ENCODE results near the gene RCL1. TPM values are rescaled to one million over a fixed set of nuclear protein-coding genes. Genes with fewer than 3 reads are reported as not detected.
"Not testable (repeated sequence)": the region's sequence is repeated elsewhere in the genome, so short reads cannot be mapped to it uniquely, and the experiment has no call there.

Gene RCL1
- total RNA-seq, 2 donors from 2014 or later: 27.0 to 49.4 TPM

- H3K27ac ChIP-seq: no peak overlapping the region
- no peak for DNase-seq
- H3K27me3 ChIP-seq: no peaks in the 10 kb centered on the region
- intact Hi-C loops (cut with DNase I): no loop called here
- no peak overlapping the region for H3K4me3 ChIP-seq
- no peaks in the 10 kb centered on the region for H3K4me1 ChIP-seq
- TF ChIP-seq CTCF (IDR thresholded peaks at IDR 0.05) (no peak), POLR2A (IDR thresholded peaks at IDR 0.05) (no peak)
- H3K36me3 ChIP-seq (replicated peaks in 1 of 2; ENCODE audit: insufficient read depth in 1 of 2, low read depth in 2 of 2): no peaks in the 10 kb centered on the region
- 45 to 72% methylated on average over 3 of the region's 3 CpGs for WGBS, 2 donors
- no peaks in the 10 kb centered on the region for H3K9me3 ChIP-seq
- no peak for ATAC-seq
Observed at GRCh38 chr9:4890242-4890641, 97.5 kb downstream of the RCL1 start.

GRCh38 chr9:4890929-4891328, 98.2 kb downstream of the RCL1 start:
- ATAC-seq (no peak), DNase-seq (no peak)
- Histone ChIP-seq H3K4me3 (no peak overlapping the region), H3K4me1 (no peaks in the 10 kb centered on the region), H3K9me3 (no peaks in the 10 kb centered on the region), H3K27me3 (no peaks in the 10 kb centered on the region), H3K36me3 (replicated peaks in 1 of 2; ENCODE audit: insufficient read depth in 1 of 2, low read depth in 2 of 2) (no peaks in the 10 kb centered on the region), H3K27ac (no peak overlapping the region)
- intact Hi-C loops (cut with DNase I): no loop called here
- no peak for TF ChIP-seq CTCF (IDR thresholded peaks at IDR 0.05)
- TF ChIP-seq POLR2A (IDR thresholded peaks at IDR 0.05): no peak
- 45 to 46% methylated on average over 2 of the region's 2 CpGs for WGBS, 2 donors

GRCh38 chr9:4891674-4892073, 98.9 kb downstream of the RCL1 start:
- ATAC-seq: no peak
- intact Hi-C loops (cut with DNase I): no loop called here

GRCh38 chr9:4892501-4893194, 99.9 kb downstream of the RCL1 start:
- DNase-seq (no peak), ATAC-seq (no peak)
- H3K4me3 ChIP-seq: no peak overlapping the region
- no peaks in the 10 kb centered on the region for H3K36me3 ChIP-seq (replicated peaks in 1 of 2; ENCODE audit: insufficient read depth in 1 of 2, low read depth in 2 of 2)
- no peaks in the 10 kb centered on the region for H3K4me1 ChIP-seq
- 91 to 92% methylated on average over 5 of the region's 5 CpGs for WGBS, 2 donors
- intact Hi-C loops (cut with DNase I): no loop called here
- no peak overlapping the region for H3K27ac ChIP-seq
- H3K27me3 ChIP-seq: no peaks in the 10 kb centered on the region
- H3K9me3 ChIP-seq: no peaks in the 10 kb centered on the region
- no peak for TF ChIP-seq CTCF (IDR thresholded peaks at IDR 0.05)
- TF ChIP-seq POLR2A (IDR thresholded peaks at IDR 0.05): no peak

More at GRCh38 chr9:4891674-4892073, 98.9 kb downstream of the RCL1 start:
- WGBS, 2 donors: 89 to 96% methylated on average over 3 of the region's 3 CpGs
- no peaks in the 10 kb centered on the region for H3K36me3 ChIP-seq (replicated peaks in 1 of 2; ENCODE audit: insufficient read depth in 1 of 2, low read depth in 2 of 2)
- no peaks in the 10 kb centered on the region for H3K4me1 ChIP-seq
- no peaks in the 10 kb centered on the region for H3K27me3 ChIP-seq
- TF ChIP-seq POLR2A (IDR thresholded peaks at IDR 0.05) (no peak), CTCF (IDR thresholded peaks at IDR 0.05) (no peak)
- no peak for DNase-seq
- no peaks in the 10 kb centered on the region for H3K9me3 ChIP-seq
- H3K4me3 ChIP-seq: no peak overlapping the region
- H3K27ac ChIP-seq: no peak overlapping the region

GRCh38 chr9:4894076-4894475, 101.3 kb downstream of the RCL1 start:
- H3K9me3 ChIP-seq: no peaks in the 10 kb centered on the region
- no peak overlapping the region for H3K27ac ChIP-seq
- intact Hi-C loops (cut with DNase I): no loop called here
- WGBS, 2 donors: 90 to 93% methylated on average over 4 of the region's 4 CpGs
- ATAC-seq: no peak
- no peak overlapping the region for H3K4me3 ChIP-seq
- no peaks in the 10 kb centered on the region for H3K36me3 ChIP-seq (replicated peaks in 1 of 2; ENCODE audit: insufficient read depth in 1 of 2, low read depth in 2 of 2)
- no peak for DNase-seq
- H3K27me3 ChIP-seq: no peaks in the 10 kb centered on the region
- H3K4me1 ChIP-seq: no peaks in the 10 kb centered on the region
- no peak for TF ChIP-seq CTCF (IDR thresholded peaks at IDR 0.05)
- TF ChIP-seq POLR2A (IDR thresholded peaks at IDR 0.05): no peak

GRCh38 chr9:4899853-4900252, 107.1 kb downstream of the RCL1 start:
- H3K36me3 ChIP-seq (replicated peaks in 1 of 2; ENCODE audit: insufficient read depth in 1 of 2, low read depth in 2 of 2); H3K4me1 ChIP-seq; DNase-seq; H3K27ac ChIP-seq; H3K9me3 ChIP-seq; H3K4me3 ChIP-seq; H3K27me3 ChIP-seq; intact Hi-C loops (cut with DNase I); ATAC-seq: not testable (repeated sequence)
- 96 to 100% methylated on average over 1 of the region's 1 CpG for WGBS, 2 donors

GRCh38 chr9:4901401-4902134, 108.8 kb downstream of the RCL1 start:
- H3K4me1 ChIP-seq; H3K27ac ChIP-seq; intact Hi-C loops (cut with DNase I); H3K4me3 ChIP-seq; ATAC-seq; H3K27me3 ChIP-seq; H3K9me3 ChIP-seq; H3K36me3 ChIP-seq (replicated peaks in 1 of 2; ENCODE audit: insufficient read depth in 1 of 2, low read depth in 2 of 2): not testable (repeated sequence)
- 27 to 55% methylated on average over 6 to 11 of the region's 11 CpGs for WGBS, 2 donors
- peak in 3 of 4 donors; percentile 21 to 33 (median 29) for DNase-seq
